H9 (cell line): Measurements from ENCODE around the gene AHDC1. TPM values are rescaled to one million over a fixed set of nuclear protein-coding genes. Genes with fewer than 3 reads are reported as not detected.
A peak's percentile ranks its signal among the peaks of the same experiment; 100 is the strongest.

Experiments
- DNase-seq: peaks from one replicate; pipeline ENCODE4 v3.0.0-alpha.2; 2017
- H2AFZ ChIP-seq: one replicate; pipeline ENCODE4 v1.6.1; 2013; ENCODE audit warnings: mild to moderate bottlenecking, low read length, control low read depth, moderate library complexity
- H2AK5ac ChIP-seq: 2 replicates; pipeline ENCODE4 v1.6.1; 2013; ENCODE audit warnings: low read length, control low read depth, mixed read lengths; ENCODE audit not compliant: insufficient read length
- H2BK120ac ChIP-seq: one replicate; pipeline ENCODE4 v1.6.1; 2013; ENCODE audit warnings: low read depth, mild to moderate bottlenecking, low read length, control low read depth, inconsistent platforms; ENCODE audit not compliant: poor library complexity, severe bottlenecking
- H2BK12ac ChIP-seq: 2 replicates; pipeline ENCODE4 v1.6.1; 2013; ENCODE audit warnings: low read length, control low read depth, mixed read lengths, low read depth; ENCODE audit not compliant: insufficient read length
- H2BK15ac ChIP-seq: 2 replicates; pipeline ENCODE4 v1.6.1; 2013; ENCODE audit warnings: low read depth, low read length, control low read depth
- H2BK20ac ChIP-seq: one replicate; pipeline ENCODE4 v1.6.1; 2013; ENCODE audit warnings: low read depth, mild to moderate bottlenecking, low read length, control low read depth, inconsistent platforms; ENCODE audit not compliant: poor library complexity, severe bottlenecking
- H2BK5ac ChIP-seq: 2 replicates; pipeline ENCODE4 v1.6.1; 2013; ENCODE audit warnings: low read length, control low read depth, mixed read lengths; ENCODE audit not compliant: insufficient read length
- H3K14ac ChIP-seq: 2 replicates; pipeline ENCODE4 v1.6.1; 2013; ENCODE audit warnings: low read length, control low read depth; ENCODE audit not compliant: insufficient read depth
- H3K18ac ChIP-seq: 2 replicates; pipeline ENCODE4 v1.6.1; 2013; ENCODE audit warnings: low read depth, mild to moderate bottlenecking, mixed read lengths, low read length, control low read depth; ENCODE audit not compliant: insufficient read length
- H3K23ac ChIP-seq: 2 replicates; pipeline ENCODE4 v1.6.1; 2013; ENCODE audit warnings: low read length, control low read depth, mixed read lengths, low read depth; ENCODE audit not compliant: insufficient read length
- H3K23me2 ChIP-seq: 2 replicates; pipeline ENCODE4 v1.6.1; 2013; ENCODE audit warnings: low read depth, mild to moderate bottlenecking, mixed read lengths, low read length, control low read depth; ENCODE audit not compliant: insufficient read length, poor library complexity, severe bottlenecking
- H3K27ac ChIP-seq: 2 replicates; pipeline ENCODE4 v1.5.1; 2013; ENCODE audit warnings: low read length, control low read depth, mixed read lengths, low read depth; ENCODE audit not compliant: insufficient read length
- H3K27me3 ChIP-seq: 2 replicates; pipeline ENCODE4 v1.6.1; 2013; ENCODE audit warnings: low read length, control low read depth, inconsistent platforms; ENCODE audit not compliant: insufficient read depth
- H3K4ac ChIP-seq: 2 replicates; pipeline ENCODE4 v1.6.1; 2013; ENCODE audit warnings: low read depth, mild to moderate bottlenecking, control low read depth, inconsistent platforms, low read length, moderate library complexity
- H3K4me1 ChIP-seq: 2 replicates; pipeline ENCODE4 v1.6.1; 2013; ENCODE audit warnings: low read length, control low read depth, inconsistent platforms; ENCODE audit not compliant: insufficient read depth
- H3K4me2 ChIP-seq: 2 replicates; pipeline ENCODE4 v1.6.1; 2013; ENCODE audit warnings: low read length, control low read depth, mixed read lengths; ENCODE audit not compliant: insufficient read length, insufficient read depth
- H3K56ac ChIP-seq: 2 replicates; pipeline ENCODE4 v1.6.1; 2013; ENCODE audit warnings: low read depth, mild to moderate bottlenecking, mixed read lengths, low read length, control low read depth; ENCODE audit not compliant: insufficient read length
- H3K79me1 ChIP-seq: 2 replicates; pipeline ENCODE4 v1.6.1; 2013; ENCODE audit warnings: low read depth, mild to moderate bottlenecking, moderate library complexity, low read length, control low read depth, inconsistent platforms; ENCODE audit not compliant: insufficient read depth, poor library complexity, severe bottlenecking
- H3K79me2 ChIP-seq: 2 replicates; pipeline ENCODE4 v1.6.1; 2013; ENCODE audit warnings: low read length, control low read depth, inconsistent platforms; ENCODE audit not compliant: insufficient read depth
- H3K9ac ChIP-seq: 2 replicates; pipeline ENCODE4 v1.6.1; 2013; ENCODE audit warnings: low read length, control low read depth, mixed read lengths; ENCODE audit not compliant: insufficient read length; ENCODE audit errors: extremely low read depth
- H3K9me3 ChIP-seq: one replicate; pipeline ENCODE4 v1.6.1; 2013; ENCODE audit warnings: low read depth, low read length, inconsistent platforms; ENCODE audit not compliant: control insufficient read depth
- H3T11ph ChIP-seq: one replicate; pipeline ENCODE4 v1.6.1; 2013; ENCODE audit warnings: mild to moderate bottlenecking, low read length, control low read depth, inconsistent platforms
- H4K20me1 ChIP-seq: one replicate; pipeline ENCODE4 v1.6.1; 2013; ENCODE audit not compliant: control insufficient read depth, insufficient read length, insufficient read depth
- H4K5ac ChIP-seq: 2 replicates; pipeline ENCODE4 v1.6.1; 2013; ENCODE audit warnings: low read depth, mild to moderate bottlenecking, mixed read lengths, low read length, control low read depth; ENCODE audit not compliant: insufficient read length
- H4K8ac ChIP-seq: replicated peaks from 2 replicates; pipeline ENCODE4 v1.6.1; 2013; ENCODE audit warnings: low read length, control low read depth, mixed read lengths, low read depth; ENCODE audit not compliant: insufficient read length
- H4K91ac ChIP-seq: 2 replicates; pipeline ENCODE4 v1.6.1; 2013; ENCODE audit warnings: low read depth, mild to moderate bottlenecking, moderate library complexity, mixed read lengths, low read length, control low read depth; ENCODE audit not compliant: insufficient read length
- H3K27ac Mint-ChIP-seq, 3 experiments: 2 replicates in 2 of 3; 3 replicates in 1 of 3; pipeline ENCODE4 v1.8.0; 2020 to 2021; ENCODE audit warnings: mixed read lengths in 3 of 3, mild to moderate bottlenecking in 1 of 3, moderate library complexity in 1 of 3
- H3K27me3 Mint-ChIP-seq: 2 replicates; pipeline ENCODE4 v1.8.0; 2021; ENCODE audit warnings: low read depth, mild to moderate bottlenecking, moderate library complexity, mixed read lengths
- H3K36me3 Mint-ChIP-seq, 3 experiments: 2 replicates in 2 of 3; 3 replicates in 1 of 3; pipeline ENCODE4 v1.8.0; 2020 to 2021; ENCODE audit warnings: low read depth in 3 of 3, mixed read lengths in 3 of 3; ENCODE audit not compliant: insufficient read depth in 1 of 3
- H3K4me1 Mint-ChIP-seq, 2 experiments: 2 replicates each; pipeline ENCODE4 v1.8.0; 2020; ENCODE audit warnings: mixed read lengths in 2 of 2
- H3K4me3 Mint-ChIP-seq, 2 experiments: 2 replicates in 1 of 2; 3 replicates in 1 of 2; pipeline ENCODE4 v1.8.0; 2020 to 2021; ENCODE audit warnings: mild to moderate bottlenecking in 2 of 2, mixed read lengths in 2 of 2, moderate library complexity in 1 of 2
- H3K9me3 Mint-ChIP-seq, 2 experiments: 2 replicates in 1 of 2; 3 replicates in 1 of 2; pipeline ENCODE4 v1.8.0; 2020; ENCODE audit warnings: mild to moderate bottlenecking in 2 of 2, mixed read lengths in 2 of 2, moderate library complexity in 1 of 2
- WGBS: extraction: QIAGEN DNeasy Blood & Tissue Kit; methylation state at CpG from one replicate; pipeline ENCODE4 v1.1.7; 2013; ENCODE audit warnings: missing lambda C conversion rate, low lambda C conversion rate, mixed read lengths; ENCODE audit not compliant: insufficient read length; ENCODE audit errors: extremely low coverage; 5-methylcytosine and 5-hydroxymethylcytosine counted together
- total RNA-seq: library from RNA; stranded (reverse); gene quantifications from 2 replicates; pipeline ENCODE4 v1.2.1, GENCODE V29; 2021
- TF ChIP-seq, protein P1 (sequence below): fragments of 200-600 bp; sonication (generic); conservative IDR thresholded peaks from 3 replicates; pipeline ENCODE4 v1.8.0; 2021; ENCODE audit warnings: antibody characterized with exemption, mild to moderate bottlenecking

AHDC1 gene
- total RNA-seq, 1 experiment from 2014 or later: 29.4 TPM

DNA sequence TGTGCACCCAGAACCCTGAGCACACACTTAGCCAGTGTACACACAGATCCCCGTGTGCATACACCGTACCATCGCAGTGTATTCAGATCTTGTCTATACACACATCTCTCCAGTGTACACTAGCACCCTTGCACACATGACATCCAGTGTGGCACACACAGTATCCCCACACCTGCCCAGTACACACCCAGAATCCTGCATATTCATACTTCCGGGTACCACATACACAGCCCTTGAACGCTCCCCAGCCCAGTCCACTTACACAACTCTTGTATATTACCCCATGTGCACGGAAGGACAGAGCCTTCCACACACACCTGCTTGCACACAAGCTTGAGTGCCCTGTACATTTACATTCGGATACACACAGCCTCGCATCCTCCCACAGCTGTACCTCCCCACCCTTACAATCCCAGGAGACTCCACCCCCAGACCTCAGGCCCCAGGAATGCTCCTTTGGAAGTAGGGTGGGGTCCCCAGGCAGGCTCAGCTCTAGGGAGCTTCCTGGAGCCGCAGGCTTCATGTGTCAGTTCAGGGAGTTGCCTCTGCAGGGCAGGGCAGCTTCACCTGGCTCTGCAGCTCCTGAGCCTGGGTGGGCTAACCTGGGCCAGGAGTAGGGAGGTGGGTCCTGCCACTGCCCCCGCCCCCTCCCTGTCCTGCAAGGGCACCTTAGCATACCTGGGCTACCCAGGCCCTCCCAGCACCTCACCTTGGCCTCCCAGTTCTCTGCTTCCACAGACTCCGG, 46.2 kb downstream of the AHDC1 start:
- H3K79me2 ChIP-seq: no peaks in the 10 kb centered on the region
- DNase-seq: peak; percentile 80

More for the DNA sequence above, 46.2 kb downstream of the AHDC1 start:
- Histone ChIP-seq H4K8ac (no peak overlapping the region), H3K9me3 (no peaks in the 10 kb centered on the region), H3K9ac (no peak overlapping the region), H2BK12ac (no peak overlapping the region), H3K18ac (no peak overlapping the region), H2BK5ac (no peak overlapping the region), H3K79me1 (no peaks in the 10 kb centered on the region), H2BK20ac (no peak overlapping the region), H2BK120ac (no peak overlapping the region), H3K4me2 (peak overlapping the region; percentile 29), H4K91ac (no peak overlapping the region), H2AK5ac (no peak overlapping the region), H4K5ac (no peak overlapping the region), H3K56ac (no peak overlapping the region), H2BK15ac (no peak overlapping the region), H3K14ac (no peak overlapping the region), H3T11ph (no peak overlapping the region), H3K4ac (no peak overlapping the region), H3K4me1 (peaks cover 16% of the 10 kb centered on the region; the same call in 1 of the 2 replicates), H3K27me3 (no peaks in the 10 kb centered on the region), H3K23me2 (no peaks in the 10 kb centered on the region), H3K27ac (no peak overlapping the region), H3K23ac (no peak overlapping the region), H4K20me1 (no peaks in the 10 kb centered on the region), H2AFZ (no peak overlapping the region)
- H3K27ac Mint-ChIP-seq: peak overlapping the region; percentile 57 to 93 (median 85); a peak in 6 of 7 replicates
- H3K4me1 Mint-ChIP-seq: peaks cover 50 to 64% of the 10 kb centered on the region in 2 experiments
- WGBS: no CpG with 5 or more reads among the region's 11 CpGs
- H3K27me3 Mint-ChIP-seq: no peaks in the 10 kb centered on the region
- H3K9me3 Mint-ChIP-seq: no peaks in the 10 kb centered on the region; a peak in 2 of 5 replicates
- peak overlapping the region in 1 of 2 experiments; percentile 57; a peak in 3 of 5 replicates for H3K4me3 Mint-ChIP-seq
- H3K36me3 Mint-ChIP-seq: peaks cover 0 to 5% (median under 1%) of the 10 kb centered on the region in 3 experiments; a peak in 2 of 7 replicates
- TF ChIP-seq, protein P1, sequence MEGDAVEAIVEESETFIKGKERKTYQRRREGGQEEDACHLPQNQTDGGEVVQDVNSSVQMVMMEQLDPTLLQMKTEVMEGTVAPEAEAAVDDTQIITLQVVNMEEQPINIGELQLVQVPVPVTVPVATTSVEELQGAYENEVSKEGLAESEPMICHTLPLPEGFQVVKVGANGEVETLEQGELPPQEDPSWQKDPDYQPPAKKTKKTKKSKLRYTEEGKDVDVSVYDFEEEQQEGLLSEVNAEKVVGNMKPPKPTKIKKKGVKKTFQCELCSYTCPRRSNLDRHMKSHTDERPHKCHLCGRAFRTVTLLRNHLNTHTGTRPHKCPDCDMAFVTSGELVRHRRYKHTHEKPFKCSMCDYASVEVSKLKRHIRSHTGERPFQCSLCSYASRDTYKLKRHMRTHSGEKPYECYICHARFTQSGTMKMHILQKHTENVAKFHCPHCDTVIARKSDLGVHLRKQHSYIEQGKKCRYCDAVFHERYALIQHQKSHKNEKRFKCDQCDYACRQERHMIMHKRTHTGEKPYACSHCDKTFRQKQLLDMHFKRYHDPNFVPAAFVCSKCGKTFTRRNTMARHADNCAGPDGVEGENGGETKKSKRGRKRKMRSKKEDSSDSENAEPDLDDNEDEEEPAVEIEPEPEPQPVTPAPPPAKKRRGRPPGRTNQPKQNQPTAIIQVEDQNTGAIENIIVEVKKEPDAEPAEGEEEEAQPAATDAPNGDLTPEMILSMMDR: no peak
